ENCODE results near the gene CABCOCO1.

DNA sequence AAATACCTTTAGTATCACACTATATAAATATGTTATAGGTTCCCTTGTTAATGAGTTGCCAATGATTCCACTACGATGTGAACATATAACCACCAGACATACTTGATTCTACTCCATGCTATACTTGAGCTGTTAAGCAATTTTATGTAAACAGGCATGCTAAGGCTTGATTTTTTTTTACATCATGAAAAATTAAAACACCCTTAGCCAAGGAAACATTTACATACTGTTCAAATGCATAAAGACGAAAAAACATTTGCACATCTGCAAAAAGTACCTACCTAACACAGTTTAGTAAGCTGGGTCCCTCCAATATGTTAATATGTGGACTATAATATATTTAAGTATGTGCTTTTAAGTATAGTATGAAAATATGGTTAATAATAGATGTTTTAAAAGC, 9.0 kb upstream of the CABCOCO1 start:
- TF ChIP-seq ELF1 (IDR thresholded peaks at IDR 0.05; ENCODE audit: borderline replicate concordance, low read depth) (no peak), EZH2 (IDR thresholded peaks at IDR 0.05) (no peak), ZNF274 (IDR thresholded peaks at IDR 0.05; ENCODE audit: low read depth, low read length) (no peak), SP1 (IDR thresholded peaks at IDR 0.05; ENCODE audit: low read depth) (no peak), POLR2A (IDR thresholded peaks at IDR 0.05; ENCODE audit: borderline replicate concordance, extremely low read depth, insufficient read depth, insufficient read length) (no peak)
- TF ChIP-seq, protein P1, sequence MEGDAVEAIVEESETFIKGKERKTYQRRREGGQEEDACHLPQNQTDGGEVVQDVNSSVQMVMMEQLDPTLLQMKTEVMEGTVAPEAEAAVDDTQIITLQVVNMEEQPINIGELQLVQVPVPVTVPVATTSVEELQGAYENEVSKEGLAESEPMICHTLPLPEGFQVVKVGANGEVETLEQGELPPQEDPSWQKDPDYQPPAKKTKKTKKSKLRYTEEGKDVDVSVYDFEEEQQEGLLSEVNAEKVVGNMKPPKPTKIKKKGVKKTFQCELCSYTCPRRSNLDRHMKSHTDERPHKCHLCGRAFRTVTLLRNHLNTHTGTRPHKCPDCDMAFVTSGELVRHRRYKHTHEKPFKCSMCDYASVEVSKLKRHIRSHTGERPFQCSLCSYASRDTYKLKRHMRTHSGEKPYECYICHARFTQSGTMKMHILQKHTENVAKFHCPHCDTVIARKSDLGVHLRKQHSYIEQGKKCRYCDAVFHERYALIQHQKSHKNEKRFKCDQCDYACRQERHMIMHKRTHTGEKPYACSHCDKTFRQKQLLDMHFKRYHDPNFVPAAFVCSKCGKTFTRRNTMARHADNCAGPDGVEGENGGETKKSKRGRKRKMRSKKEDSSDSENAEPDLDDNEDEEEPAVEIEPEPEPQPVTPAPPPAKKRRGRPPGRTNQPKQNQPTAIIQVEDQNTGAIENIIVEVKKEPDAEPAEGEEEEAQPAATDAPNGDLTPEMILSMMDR (IDR thresholded peaks at IDR 0.05 in 2 of 3, conservative IDR thresholded peaks at IDR 0.05 in 1 of 3; ENCODE audit: borderline replicate concordance in 1 of 3, insufficient read depth in 1 of 3, low read depth in 2 of 3, low read length in 2 of 3) = no peak
- TF ChIP-seq, protein P2, sequence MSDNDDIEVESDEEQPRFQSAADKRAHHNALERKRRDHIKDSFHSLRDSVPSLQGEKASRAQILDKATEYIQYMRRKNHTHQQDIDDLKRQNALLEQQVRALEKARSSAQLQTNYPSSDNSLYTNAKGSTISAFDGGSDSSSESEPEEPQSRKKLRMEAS (IDR thresholded peaks at IDR 0.05) = no peak

Data from HCT116 (cell line).